Measurements from ENCODE around the gene JARID2.

GRCh38 chr6:15462256-15462655 is 216.4 kb downstream of the JARID2 start:
- TF ChIP-seq EP300 (IDR thresholded peaks at IDR 0.05) (no peak), CTCF (IDR thresholded peaks at IDR 0.05) (no peak), POLR2A (IDR thresholded peaks at IDR 0.05) (no peak), POLR2AphosphoS5 (IDR thresholded peaks at IDR 0.05) (no peak)

Measured in sigmoid colon (tissue), 4 donors.